Measurements from ENCODE around the gene HAND2.

- TF ChIP-seq CTCF (conservative IDR thresholded peaks at IDR 0.05), result no peak
- no peak for TF ChIP-seq EZH2 (IDR thresholded peaks at IDR 0.05; ENCODE audit: low read depth)
Observed at GRCh38 chr4:173519111-173520101, 10.6 kb downstream of the HAND2 start.
